HepG2 (cell line): ENCODE results near the gene PLAA. TPM values are rescaled to one million over a fixed set of nuclear protein-coding genes. Genes with fewer than 3 reads are reported as not detected.
A peak's percentile ranks its signal among the peaks of the same experiment; 100 is the strongest.

ENCODE experiments used
- ATF7 ChIP-seq, 2 experiments: fragments of 450-650 bp in 1 of 2; sonication (generic) in 1 of 2; formaldehyde crosslinking in 1 of 2; IDR thresholded peaks; 2 replicates each; pipeline versions ENCODE4 v1.4.0 to v1.6.1; 2016 to 2020; ENCODE audit warnings: antibody characterized with exemption in 1 of 2, mild to moderate bottlenecking in 1 of 2, missing genetic modification reagents in 1 of 2
- BCL6 ChIP-seq: IDR thresholded peaks from 2 replicates; pipeline ENCODE4 v1.6.1; 2016; ENCODE audit warnings: missing genetic modification reagents, missing compliant biosample characterization
- ERF ChIP-seq: IDR thresholded peaks from 2 replicates; pipeline ENCODE4 v1.6.1; 2018; ENCODE audit warnings: missing biosample characterization, missing genetic modification reagents
- KAT7 ChIP-seq: IDR thresholded peaks from 2 replicates; pipeline ENCODE4 v1.6.1; 2018; ENCODE audit warnings: borderline replicate concordance, missing compliant biosample characterization
- NFYB ChIP-seq: sonication (generic); formaldehyde crosslinking; IDR thresholded peaks from 2 replicates; pipeline ENCODE4 v1.4.0; 2020; ENCODE audit warnings: missing genetic modification reagents
- PHF5A ChIP-seq: IDR thresholded peaks from one replicate; pipeline ENCODE4 v1.6.1; 2018; ENCODE audit warnings: low read depth, missing genetic modification reagents; ENCODE audit not compliant: unreplicated experiment
- SRSF9 ChIP-seq: fragments of 200-400 bp; formaldehyde crosslinking; IDR thresholded peaks from 2 replicates; pipeline ENCODE4 v1.6.1; 2018; ENCODE audit warnings: borderline replicate concordance, mild to moderate bottlenecking, low read depth, low read length; ENCODE audit not compliant: insufficient read depth, poor library complexity, severe bottlenecking
- ZKSCAN5 ChIP-seq: sonication (generic); formaldehyde crosslinking; IDR thresholded peaks from 2 replicates; pipeline ENCODE4 v1.5.1; 2020; ENCODE audit warnings: mild to moderate bottlenecking, missing genetic modification reagents
- ZNF331 ChIP-seq: sonication (generic); formaldehyde crosslinking; IDR thresholded peaks from 2 replicates; pipeline ENCODE4 v1.4.0; 2020; ENCODE audit warnings: missing genetic modification reagents
- ZNF549 ChIP-seq: sonication (generic); formaldehyde crosslinking; IDR thresholded peaks from 2 replicates; pipeline ENCODE4 v1.5.0; 2020; ENCODE audit warnings: missing genetic modification reagents
- ZNF562 ChIP-seq: sonication (generic); formaldehyde crosslinking; IDR thresholded peaks from 2 replicates; pipeline ENCODE4 v1.8.0; 2022; ENCODE audit warnings: missing genetic modification reagents, borderline replicate concordance
- ZNF841 ChIP-seq: sonication (generic); formaldehyde crosslinking; IDR thresholded peaks from 2 replicates; pipeline ENCODE4 v1.8.1; 2023; ENCODE audit warnings: missing genetic modification reagents, borderline replicate concordance
- polyA plus RNA-seq, 8 experiments: library from polyadenylated mRNA; depleted of rRNA in 3 of 8; stranded (reverse) in 7 of 8; unstranded in 1 of 8; fragments of >200 nt; fragmentation: Illumina TruSeq in 4 of 8; extraction: Trizol in 4 of 8; gene quantifications; 2 replicates each; pipeline versions ENCODE4 v1.2.1 to v1.2.3, GENCODE V29; 2011 to 2016; ENCODE audit warnings: low read depth in 4 of 8, missing spikeins in 1 of 8, mixed read lengths in 1 of 8; ENCODE audit not compliant: insufficient read depth in 1 of 8
- total RNA-seq, 5 experiments: library from RNA; depleted of rRNA; stranded (reverse); fragments of >200 nt; fragmentation: Illumina TruSeq; extraction: Trizol; gene quantifications; 2 replicates each; pipeline ENCODE4 v1.2.3, GENCODE V29; 2016; ENCODE audit warnings: low read depth in 1 of 5
- TF ChIP-seq, protein P1 (sequence below): sonication (generic); formaldehyde crosslinking; IDR thresholded peaks from 2 replicates; pipeline ENCODE4 v1.5.1; 2020; ENCODE audit warnings: missing genetic modification reagents, mild to moderate bottlenecking, borderline replicate concordance
- TF ChIP-seq, protein P2 (sequence below): sonication (generic); formaldehyde crosslinking; IDR thresholded peaks from 2 replicates; pipeline ENCODE4 v1.4.0; 2020; ENCODE audit warnings: low read depth, mild to moderate bottlenecking, missing genetic modification reagents
- TF ChIP-seq, protein P3 (sequence below): sonication (generic); formaldehyde crosslinking; IDR thresholded peaks from 2 replicates; pipeline ENCODE4 v1.5.1; 2020; ENCODE audit warnings: mild to moderate bottlenecking, missing genetic modification reagents, borderline replicate concordance
- TF ChIP-seq, protein P4 (sequence below), 2 experiments: IDR thresholded peaks; 2 replicates each; pipeline ENCODE4 v1.6.1; 2011 to 2012; ENCODE audit warnings: low read length in 2 of 2, borderline replicate concordance in 1 of 2, low read depth in 1 of 2, mild to moderate bottlenecking in 1 of 2, moderate library complexity in 1 of 2
- TF ChIP-seq, protein P5 (sequence below): sonication (generic); formaldehyde crosslinking; IDR thresholded peaks from 2 replicates; pipeline ENCODE4 v1.8.1; 2023; ENCODE audit warnings: mild to moderate bottlenecking, missing genetic modification reagents, borderline replicate concordance

PLAA gene
- total and polyA plus RNA-seq, 2 of the 13 experiments (the other 11 are each of a cell fraction or from before 2014, with no cell fraction given) = 5.8 to 22.9 TPM

DNA sequence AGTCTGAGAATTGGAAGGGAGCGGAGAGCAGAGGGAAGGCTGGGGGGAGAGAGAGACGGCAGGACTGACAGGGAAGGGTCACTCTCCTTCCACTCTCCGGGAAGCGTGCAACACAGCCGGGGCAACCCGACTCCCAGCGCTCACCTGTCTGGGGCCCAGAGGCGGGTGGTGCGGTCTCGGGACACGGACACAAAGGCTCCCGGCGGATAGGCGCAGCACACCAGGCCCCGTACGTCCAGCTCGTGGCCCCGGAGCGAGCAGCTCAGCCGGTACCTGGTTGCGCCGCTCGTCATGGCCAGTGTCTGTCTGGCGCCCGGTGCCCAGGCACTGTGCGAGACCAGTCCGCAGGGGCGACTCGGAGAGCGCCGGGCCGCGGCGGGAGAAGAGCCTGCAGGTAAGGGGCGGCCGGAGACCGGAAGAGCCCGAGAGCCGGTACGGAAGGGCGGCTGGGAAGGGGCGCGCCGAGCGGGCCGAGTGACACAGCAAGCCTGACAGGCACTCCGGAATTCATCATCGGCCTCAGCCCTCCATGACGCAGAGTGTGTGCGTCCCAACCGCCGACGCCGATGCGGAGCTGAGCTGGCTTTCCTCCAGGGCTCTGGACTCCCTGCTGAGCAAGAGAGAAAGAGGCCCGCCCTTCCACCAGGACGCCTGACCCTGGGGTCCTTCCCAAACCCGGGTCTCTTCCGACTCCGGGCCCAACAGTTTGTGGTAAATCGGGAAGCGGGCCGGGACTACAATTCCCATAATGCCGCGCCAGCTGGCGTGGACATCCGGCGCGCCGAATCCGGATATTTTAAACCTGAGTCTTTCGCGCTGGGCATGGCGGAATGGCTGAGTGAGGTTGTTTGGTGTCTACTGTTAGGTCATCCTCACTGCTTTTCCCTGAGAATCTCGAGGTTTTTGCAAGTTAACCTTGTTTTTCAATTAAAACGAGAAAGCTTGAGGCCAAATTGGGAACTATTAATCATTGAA is at the start of gene PLAA (continued):
- TF ChIP-seq, protein P1, sequence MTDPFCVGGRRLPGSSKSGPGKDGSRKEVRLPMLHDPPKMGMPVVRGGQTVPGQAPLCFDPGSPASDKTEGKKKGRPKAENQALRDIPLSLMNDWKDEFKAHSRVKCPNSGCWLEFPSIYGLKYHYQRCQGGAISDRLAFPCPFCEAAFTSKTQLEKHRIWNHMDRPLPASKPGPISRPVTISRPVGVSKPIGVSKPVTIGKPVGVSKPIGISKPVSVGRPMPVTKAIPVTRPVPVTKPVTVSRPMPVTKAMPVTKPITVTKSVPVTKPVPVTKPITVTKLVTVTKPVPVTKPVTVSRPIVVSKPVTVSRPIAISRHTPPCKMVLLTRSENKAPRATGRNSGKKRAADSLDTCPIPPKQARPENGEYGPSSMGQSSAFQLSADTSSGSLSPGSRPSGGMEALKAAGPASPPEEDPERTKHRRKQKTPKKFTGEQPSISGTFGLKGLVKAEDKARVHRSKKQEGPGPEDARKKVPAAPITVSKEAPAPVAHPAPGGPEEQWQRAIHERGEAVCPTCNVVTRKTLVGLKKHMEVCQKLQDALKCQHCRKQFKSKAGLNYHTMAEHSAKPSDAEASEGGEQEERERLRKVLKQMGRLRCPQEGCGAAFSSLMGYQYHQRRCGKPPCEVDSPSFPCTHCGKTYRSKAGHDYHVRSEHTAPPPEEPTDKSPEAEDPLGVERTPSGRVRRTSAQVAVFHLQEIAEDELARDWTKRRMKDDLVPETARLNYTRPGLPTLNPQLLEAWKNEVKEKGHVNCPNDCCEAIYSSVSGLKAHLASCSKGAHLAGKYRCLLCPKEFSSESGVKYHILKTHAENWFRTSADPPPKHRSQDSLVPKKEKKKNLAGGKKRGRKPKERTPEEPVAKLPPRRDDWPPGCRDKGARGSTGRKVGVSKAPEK (CRISPR knock-in tag) = no peak; the same call in 1 of the 2 replicates
- TF ChIP-seq, protein P2, sequence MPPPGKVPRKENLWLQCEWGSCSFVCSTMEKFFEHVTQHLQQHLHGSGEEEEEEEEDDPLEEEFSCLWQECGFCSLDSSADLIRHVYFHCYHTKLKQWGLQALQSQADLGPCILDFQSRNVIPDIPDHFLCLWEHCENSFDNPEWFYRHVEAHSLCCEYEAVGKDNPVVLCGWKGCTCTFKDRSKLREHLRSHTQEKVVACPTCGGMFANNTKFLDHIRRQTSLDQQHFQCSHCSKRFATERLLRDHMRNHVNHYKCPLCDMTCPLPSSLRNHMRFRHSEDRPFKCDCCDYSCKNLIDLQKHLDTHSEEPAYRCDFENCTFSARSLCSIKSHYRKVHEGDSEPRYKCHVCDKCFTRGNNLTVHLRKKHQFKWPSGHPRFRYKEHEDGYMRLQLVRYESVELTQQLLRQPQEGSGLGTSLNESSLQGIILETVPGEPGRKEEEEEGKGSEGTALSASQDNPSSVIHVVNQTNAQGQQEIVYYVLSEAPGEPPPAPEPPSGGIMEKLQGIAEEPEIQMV (CRISPR knock-in tag) = peak; percentile 54; the same call in 1 of the 2 replicates
- TF ChIP-seq NFYB (CRISPR knock-in tag) = peak; percentile 43; the same call in 1 of the 2 replicates
- TF ChIP-seq ZNF841 (CRISPR knock-in tag) = no peak
- TF ChIP-seq ATF7 (IDR thresholded peaks at IDR 0.05) = no peak
- TF ChIP-seq ATF7 (CRISPR knock-in tag; IDR thresholded peaks at IDR 0.05) = no peak
- TF ChIP-seq SRSF9 = no peak
- TF ChIP-seq ZNF562 (CRISPR knock-in tag) = no peak
- no peak for TF ChIP-seq PHF5A (CRISPR knock-in tag)
- TF ChIP-seq ERF (CRISPR knock-in tag) = 0 out of 2 replicates have a peak, but pooled peaks have one; percentile 37
- TF ChIP-seq, protein P3, sequence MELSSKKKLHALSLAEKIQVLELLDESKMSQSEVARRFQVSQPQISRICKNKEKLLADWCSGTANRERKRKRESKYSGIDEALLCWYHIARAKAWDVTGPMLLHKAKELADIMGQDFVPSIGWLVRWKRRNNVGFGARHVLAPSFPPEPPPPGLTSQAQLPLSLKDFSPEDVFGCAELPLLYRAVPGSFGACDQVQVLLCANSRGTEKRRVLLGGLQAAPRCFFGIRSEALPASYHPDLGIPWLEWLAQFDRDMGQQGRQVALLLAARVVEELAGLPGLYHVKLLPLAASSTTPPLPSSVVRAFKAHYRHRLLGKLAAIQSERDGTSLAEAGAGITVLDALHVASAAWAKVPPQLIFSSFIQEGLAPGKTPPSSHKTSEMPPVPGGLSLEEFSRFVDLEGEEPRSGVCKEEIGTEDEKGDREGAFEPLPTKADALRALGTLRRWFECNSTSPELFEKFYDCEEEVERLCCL (CRISPR knock-in tag) = peak; percentile 64; the same call in 1 of the 2 replicates
- TF ChIP-seq, protein P4, sequence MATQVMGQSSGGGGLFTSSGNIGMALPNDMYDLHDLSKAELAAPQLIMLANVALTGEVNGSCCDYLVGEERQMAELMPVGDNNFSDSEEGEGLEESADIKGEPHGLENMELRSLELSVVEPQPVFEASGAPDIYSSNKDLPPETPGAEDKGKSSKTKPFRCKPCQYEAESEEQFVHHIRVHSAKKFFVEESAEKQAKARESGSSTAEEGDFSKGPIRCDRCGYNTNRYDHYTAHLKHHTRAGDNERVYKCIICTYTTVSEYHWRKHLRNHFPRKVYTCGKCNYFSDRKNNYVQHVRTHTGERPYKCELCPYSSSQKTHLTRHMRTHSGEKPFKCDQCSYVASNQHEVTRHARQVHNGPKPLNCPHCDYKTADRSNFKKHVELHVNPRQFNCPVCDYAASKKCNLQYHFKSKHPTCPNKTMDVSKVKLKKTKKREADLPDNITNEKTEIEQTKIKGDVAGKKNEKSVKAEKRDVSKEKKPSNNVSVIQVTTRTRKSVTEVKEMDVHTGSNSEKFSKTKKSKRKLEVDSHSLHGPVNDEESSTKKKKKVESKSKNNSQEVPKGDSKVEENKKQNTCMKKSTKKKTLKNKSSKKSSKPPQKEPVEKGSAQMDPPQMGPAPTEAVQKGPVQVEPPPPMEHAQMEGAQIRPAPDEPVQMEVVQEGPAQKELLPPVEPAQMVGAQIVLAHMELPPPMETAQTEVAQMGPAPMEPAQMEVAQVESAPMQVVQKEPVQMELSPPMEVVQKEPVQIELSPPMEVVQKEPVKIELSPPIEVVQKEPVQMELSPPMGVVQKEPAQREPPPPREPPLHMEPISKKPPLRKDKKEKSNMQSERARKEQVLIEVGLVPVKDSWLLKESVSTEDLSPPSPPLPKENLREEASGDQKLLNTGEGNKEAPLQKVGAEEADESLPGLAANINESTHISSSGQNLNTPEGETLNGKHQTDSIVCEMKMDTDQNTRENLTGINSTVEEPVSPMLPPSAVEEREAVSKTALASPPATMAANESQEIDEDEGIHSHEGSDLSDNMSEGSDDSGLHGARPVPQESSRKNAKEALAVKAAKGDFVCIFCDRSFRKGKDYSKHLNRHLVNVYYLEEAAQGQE (IDR thresholded peaks at IDR 0.05; ENCODE audit: borderline replicate concordance in 1 of 2, low read depth in 1 of 2, low read length in 2 of 2) = 0 out of 4 replicates have a peak, but pooled peaks of 1 of the 2 experiments have one; percentile 4
- TF ChIP-seq, protein P5, sequence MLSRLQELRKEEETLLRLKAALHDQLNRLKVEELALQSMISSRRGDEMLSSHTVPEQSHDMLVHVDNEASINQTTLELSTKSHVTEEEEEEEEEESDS (CRISPR knock-in tag) = no peak
- TF ChIP-seq ZKSCAN5 (CRISPR knock-in tag) = no peak
- TF ChIP-seq ZNF549 (CRISPR knock-in tag) = no peak
- peak; percentile 99 for TF ChIP-seq KAT7 (CRISPR knock-in tag)
- no peak for TF ChIP-seq BCL6
- TF ChIP-seq ZNF331 = no peak; the same call in 1 of the 2 replicates
